CD4-positive, alpha-beta T cell treated with Interleukin-17A for 4 hours (primary cell): ENCODE data around the gene CAPZB.
"Not testable (repeated sequence)": the region's sequence is repeated elsewhere in the genome, so short reads cannot be mapped to it uniquely, and the experiment has no call there.

ENCODE experiments used
- DNase-seq: peaks from one replicate; pipeline ENCODE4 v3.0.0-alpha.2; 2020; ENCODE audit warnings: mixed read lengths

CAPZB gene

GRCh38 chr1:19307794-19308508 is 177.4 kb downstream of the CAPZB start:
- DNase-seq = no peak

- DNase-seq = no peak
Measured at GRCh38 chr1:19306941-19307340, 178.4 kb downstream of the CAPZB start.

DNA sequence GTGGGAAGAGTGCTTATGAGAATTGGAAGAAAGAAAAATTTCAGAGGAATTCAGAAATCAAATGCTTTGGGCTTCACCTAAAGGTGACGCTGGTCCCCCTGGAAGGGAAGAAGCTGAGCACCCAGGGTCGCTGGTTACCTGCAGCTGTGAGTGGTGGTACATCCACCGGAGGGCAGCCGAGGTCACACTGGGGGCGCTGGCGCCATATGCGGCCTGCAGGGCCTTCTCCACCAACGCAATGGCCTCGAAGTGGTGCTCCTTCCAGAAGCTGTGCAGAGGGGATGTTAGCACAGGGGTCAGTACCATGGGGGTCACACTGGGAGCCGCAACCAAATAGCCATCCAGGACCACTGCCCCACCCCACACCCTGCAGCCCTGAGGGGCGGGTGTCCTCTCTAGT is 179.5 kb downstream of the CAPZB start:
- no peak for DNase-seq

GRCh38 chr1:19304081-19304480 is 181.3 kb downstream of the CAPZB start:
- DNase-seq = not testable (repeated sequence)

DNA sequence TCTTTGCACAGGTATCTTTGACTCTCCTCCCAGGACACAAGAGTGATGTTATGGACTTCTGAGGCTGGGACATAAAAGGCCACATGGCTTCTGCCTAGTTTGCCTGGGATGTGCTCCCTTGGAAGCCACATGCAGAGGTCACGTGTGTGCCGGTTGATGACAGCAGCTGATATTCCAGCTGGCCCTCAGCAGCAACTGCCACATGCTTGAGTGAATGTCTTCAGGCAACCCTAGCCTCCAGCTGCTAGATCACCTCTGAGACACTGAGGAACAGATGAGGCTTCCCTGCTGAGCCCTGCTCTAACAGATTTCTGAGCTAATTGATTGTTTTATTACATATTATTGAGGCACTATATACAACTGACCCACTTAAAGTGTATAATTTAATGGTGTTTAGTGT is 185.1 kb downstream of the CAPZB start:
- DNase-seq = no peak

DNA sequence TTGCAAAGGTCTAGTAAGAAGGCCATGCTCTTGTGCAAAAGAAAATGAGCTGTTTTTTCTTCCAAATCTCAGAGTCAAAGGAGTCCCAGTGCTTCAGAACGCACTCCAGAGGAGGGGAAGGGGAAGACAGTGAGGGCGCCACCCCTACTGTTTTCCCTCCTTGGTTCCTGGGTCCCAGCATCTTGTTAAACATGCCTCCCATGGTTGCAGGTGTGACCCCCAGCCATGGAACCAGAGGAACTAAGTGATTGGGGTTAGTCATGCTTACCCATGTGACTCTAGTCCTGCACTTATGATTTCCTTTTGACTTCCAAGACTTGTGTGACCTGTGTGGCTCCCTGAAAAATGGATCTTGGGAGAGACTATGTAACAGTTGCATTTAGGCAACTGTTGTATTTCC is 190.7 kb downstream of the CAPZB start:
- DNase-seq = no peak

- no peak for DNase-seq
Measured at GRCh38 chr1:19289244-19289643, 196.1 kb downstream of the CAPZB start.
